Esophagus muscularis mucosa (tissue), 4 donors: ENCODE data around the gene ATP11A.
"Not testable (repeated sequence)": the region's sequence is repeated elsewhere in the genome, so short reads cannot be mapped to it uniquely, and the experiment has no call there.

Experiments used
- CTCF ChIP-seq, 3 experiments: fragments of 200-600 bp in 2 of 3; fragments of 450-650 bp in 1 of 3; sonication (generic) in 2 of 3; IDR thresholded peaks; one replicate each; pipeline ENCODE4 v1.5.1; 2017 to 2019; ENCODE audit warnings: antibody characterized with exemption in 3 of 3, mild to moderate bottlenecking in 2 of 3, moderate library complexity in 1 of 3
- EP300 ChIP-seq: sonication (generic); formaldehyde crosslinking; IDR thresholded peaks from one replicate; pipeline ENCODE4 v1.6.1; 2017; ENCODE audit warnings: antibody characterized with exemption
- POLR2AphosphoS5 ChIP-seq, 2 donors: sonication (generic); formaldehyde crosslinking; IDR thresholded peaks; one replicate each; pipeline ENCODE4 v1.6.1; 2017; ENCODE audit warnings: antibody characterized with exemption in 2 of 2

GRCh38 chr13:112800807-112801206 is 111.0 kb downstream of the ATP11A start:
- TF ChIP-seq CTCF (IDR thresholded peaks at IDR 0.05); POLR2AphosphoS5 (IDR thresholded peaks at IDR 0.05); EP300: not testable (repeated sequence)
